NCI-H1694 treated with DMSO at 0.1 percent for 48 hours (cell line): ENCODE results near the gene CYP3A7.
"Not testable (repeated sequence)": the region's sequence is repeated elsewhere in the genome, so short reads cannot be mapped to it uniquely, and the experiment has no call there.

Experiments used
- DNase-seq: peaks from one replicate; lab custom pipeline; 2025; lab: John Stamatoyannopoulos, UW

CYP3A7 gene

DNA sequence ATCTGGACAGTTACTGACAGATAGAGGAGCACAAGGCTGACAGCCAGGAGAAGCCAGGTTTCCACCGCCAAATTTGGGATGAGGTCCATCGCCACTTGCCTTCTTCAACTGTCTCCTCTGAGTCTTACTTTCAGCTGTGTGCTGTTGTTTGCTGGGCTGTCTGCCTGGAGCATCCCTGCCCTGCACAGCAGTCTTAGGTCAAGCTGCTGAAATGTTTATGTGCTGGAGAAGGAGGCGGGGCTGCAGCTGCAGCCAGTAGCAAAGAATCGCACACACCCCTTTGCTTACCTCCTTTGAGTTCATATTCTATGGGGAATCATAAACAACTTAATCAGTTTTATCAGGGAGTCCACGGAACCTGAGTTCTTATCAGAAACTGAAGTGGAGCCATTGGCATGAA is 35.0 kb downstream of the CYP3A7 start:
- DNase-seq: no peak

DNA sequence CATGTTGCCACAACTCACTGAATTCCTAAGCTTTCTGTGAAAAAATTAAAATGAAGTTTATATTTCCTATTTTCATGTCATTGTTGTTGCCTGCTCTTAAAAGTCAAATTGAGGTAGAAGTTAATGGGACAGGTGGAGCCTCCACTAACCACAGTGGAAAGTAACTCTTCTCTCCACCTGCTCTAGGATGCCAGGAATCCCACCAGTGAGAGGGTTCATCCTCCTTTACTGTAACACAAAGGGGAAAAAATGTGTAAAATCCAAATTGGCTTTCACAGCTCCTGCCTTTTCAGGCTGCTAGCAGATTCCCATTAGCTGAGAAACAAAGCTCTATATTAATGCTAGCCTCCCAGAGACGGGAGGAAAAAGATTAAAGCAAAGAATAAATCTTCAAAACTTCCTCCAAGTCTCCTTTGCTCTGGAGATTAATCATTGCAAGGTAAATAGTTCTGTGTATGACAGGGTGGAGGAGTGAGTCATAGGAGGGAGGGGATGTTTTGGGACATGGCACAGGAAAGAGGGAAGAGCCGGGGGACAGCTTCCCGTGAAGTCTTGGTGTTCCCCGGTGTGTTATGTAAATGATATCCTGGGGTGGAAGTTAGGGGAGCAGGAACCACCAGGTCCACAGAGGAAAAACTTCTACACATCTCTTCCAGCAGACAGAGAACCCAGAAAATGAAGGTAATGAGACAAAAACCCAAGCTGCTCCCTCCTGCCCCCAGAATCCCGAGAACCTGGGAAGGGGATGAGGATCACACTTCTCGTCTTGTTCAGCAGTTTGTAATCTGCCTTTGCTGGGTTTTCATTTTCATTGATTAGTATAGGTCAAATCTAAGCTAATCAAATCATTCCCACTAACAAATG is 35.9 kb downstream of the CYP3A7 start:
- DNase-seq: not testable (repeated sequence)

- DNase-seq: no peak
Observed at GRCh38 chr7:99694912-99695304, 40.1 kb downstream of the CYP3A7 start.

GRCh38 chr7:99694201-99694911 is 40.6 kb downstream of the CYP3A7 start:
- DNase-seq: no peak

DNA sequence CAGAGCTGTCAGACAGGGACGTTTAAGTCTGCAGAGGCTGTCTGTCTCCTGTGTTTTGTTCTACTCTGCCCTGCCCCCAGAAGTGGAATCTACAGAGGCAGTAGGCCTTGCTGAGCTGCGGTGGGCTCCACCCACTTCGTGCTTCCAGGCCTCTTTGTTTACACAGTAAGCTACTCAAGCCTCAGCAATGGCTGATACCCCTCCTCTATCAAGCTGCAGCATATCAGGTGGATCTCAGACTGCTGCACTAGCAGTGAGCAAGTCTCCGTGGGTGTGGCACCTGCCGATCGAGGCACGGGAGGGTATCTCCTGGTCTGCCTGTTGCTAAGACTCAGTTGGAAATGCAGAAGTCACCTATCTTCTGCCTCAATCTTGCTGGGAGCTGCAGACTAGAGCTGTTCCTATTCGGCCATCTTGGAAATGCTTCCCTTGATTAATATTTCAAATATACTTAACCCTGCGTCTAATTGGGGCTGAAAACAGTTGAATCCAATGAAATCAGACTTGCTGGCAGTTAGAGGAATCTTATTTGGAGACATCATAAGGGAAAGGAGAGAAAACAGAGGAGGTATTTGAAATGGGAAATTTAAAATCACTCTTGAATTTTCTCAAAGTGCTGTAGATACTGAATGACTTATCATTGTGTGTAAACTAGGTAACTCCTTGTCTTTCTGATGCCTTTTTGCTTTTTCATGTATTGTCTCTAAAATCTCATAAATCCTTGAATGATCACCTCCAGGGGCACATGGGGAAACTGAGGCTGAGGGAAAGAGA is 41.4 kb downstream of the CYP3A7 start:
- no peak for DNase-seq

- no peak for DNase-seq
Observed at GRCh38 chr7:99693100-99693426, 41.9 kb downstream of the CYP3A7 start.

GRCh38 chr7:99692563-99692962 is 42.4 kb downstream of the CYP3A7 start:
- not testable (repeated sequence) for DNase-seq

GRCh38 chr7:99691658-99692057 is 43.3 kb downstream of the CYP3A7 start:
- not testable (repeated sequence) for DNase-seq

GRCh38 chr7:99690918-99691317 is 44.1 kb downstream of the CYP3A7 start:
- not testable (repeated sequence) for DNase-seq

DNA sequence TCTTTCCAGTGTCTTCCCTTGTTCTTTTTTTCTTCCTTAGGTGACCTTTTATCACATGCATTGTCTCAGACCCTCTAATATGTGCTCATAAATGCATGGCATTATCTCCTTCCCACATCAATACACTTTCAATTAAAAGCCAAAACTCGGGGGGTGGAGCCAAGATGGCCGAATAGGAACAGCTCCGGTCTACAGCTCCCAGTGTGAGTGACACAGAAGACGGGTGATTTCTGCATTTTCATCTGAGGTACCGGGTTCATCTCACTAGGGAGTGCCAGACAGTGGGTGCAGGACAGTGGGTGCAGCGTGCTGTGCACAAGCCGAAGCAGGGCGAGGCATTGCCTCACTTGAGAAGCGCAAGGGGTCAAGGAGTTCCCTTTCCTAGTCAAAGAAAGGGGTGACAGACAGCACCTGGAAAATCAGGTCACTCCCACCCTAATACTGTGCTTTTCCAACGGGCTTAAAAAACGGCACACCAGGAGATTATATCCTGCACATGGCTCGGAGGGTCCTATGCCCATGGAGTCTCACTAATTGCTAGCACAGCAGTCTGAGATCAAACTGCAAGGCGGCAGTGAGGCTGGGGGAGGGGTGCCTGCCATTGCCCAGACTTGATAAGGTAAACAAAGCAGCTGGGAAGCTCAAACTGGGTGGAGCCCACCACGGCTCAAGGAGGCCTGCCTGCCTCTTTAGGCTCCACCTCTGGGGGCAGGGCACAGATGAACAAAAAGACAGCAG is 49.0 kb downstream of the CYP3A7 start:
- not testable (repeated sequence) for DNase-seq

GRCh38 chr7:99685129-99685758 is 49.8 kb downstream of the CYP3A7 start:
- DNase-seq: no peak

DNA sequence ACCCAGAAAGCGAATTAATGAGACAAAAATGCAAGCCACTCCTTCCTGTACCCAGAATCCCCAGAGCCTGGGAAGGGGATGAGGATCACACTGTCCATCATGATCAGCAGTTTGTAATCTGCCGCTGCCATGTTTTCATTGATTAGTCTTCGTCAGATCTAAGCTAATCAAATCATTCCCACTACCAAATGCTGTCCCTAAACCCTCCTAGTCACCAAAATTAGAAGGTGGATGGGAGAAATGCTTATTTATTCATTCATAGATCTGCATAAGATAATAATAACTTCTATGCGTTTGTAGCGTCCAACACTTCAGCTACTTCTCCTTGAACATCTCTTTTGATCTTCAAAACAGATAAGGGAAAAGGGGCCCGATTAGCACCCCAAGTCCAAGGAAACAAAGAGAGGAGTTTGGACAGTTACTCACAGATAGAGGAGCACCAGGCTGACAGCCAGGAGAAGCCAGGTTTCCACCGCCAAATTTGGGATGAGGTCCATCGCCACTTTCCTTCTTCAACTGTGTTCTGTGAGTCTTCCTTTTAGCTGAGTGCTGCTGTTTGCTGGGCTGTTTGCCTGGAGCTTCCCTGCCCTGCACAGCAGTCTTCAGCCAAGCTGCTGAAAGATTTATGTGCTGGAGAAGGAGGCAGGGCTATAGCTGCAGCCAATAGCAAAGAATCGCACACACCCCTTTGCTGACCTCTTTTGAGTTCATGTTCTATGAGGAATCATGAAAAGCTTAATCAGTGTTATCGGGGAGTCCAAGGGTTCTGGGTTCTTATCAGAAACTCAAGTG is 55.4 kb downstream of the CYP3A7 start, which contains the start of gene CYP3A5:
Gene CYP3A5, minus strand, starts transcription at position 597 of the 792 bp plus-strand sequence. Its CDS starts 100 bp downstream, at position 497.
- no peak for DNase-seq

GRCh38 chr7:99679032-99679399 is 56.0 kb downstream of the CYP3A7 start:
- no peak for DNase-seq

DNA sequence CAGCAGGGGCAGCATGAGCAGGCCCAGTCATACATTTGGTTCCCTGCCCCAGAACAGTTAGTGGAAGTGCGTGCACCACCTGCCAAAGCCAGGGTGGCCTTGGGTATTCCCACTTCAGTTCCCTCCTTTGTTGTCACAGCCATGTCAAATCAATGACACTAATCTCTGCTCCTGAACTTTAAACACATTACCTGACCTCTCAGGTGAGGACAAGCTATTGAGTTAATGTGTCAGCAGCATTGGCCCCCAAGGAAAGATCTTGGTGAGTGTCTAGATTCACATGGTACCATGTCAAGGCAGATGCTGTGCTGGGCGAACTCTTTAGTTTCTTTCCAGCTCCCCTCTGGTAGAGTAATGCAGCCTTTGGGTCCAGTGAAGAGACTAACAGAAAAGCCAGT is 57.3 kb downstream of the CYP3A7 start:
- no peak for DNase-seq

DNA sequence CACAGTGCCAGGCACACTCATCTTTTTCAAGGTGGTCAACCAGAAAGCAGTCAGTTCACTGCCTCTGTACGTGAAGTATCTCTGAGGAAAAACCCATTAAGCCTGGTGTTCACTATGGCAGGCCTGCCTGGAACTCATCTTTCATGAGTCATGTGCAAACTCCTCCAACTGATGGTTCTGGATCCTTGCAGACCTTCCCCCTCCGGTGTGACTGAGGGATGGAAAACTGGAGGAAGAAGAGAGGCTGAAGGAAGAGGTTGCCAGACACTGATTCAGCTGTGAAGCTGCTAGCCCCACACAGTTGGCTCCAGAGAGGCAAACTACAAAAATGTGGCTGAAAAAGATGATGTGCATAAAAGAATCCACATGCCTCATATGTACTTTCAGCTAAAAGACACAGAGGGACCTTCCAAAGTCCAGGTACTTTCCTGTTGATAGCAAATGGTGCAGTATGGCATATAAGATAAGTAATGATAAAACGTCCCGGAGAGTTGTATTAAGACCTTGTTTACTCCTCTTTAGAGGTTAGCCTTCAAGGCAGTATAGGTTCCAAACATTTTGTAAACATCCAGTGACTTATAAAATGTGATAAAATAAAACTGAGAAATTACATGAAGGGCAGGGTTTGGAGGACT is 57.9 kb downstream of the CYP3A7 start:
- DNase-seq: no peak

DNA sequence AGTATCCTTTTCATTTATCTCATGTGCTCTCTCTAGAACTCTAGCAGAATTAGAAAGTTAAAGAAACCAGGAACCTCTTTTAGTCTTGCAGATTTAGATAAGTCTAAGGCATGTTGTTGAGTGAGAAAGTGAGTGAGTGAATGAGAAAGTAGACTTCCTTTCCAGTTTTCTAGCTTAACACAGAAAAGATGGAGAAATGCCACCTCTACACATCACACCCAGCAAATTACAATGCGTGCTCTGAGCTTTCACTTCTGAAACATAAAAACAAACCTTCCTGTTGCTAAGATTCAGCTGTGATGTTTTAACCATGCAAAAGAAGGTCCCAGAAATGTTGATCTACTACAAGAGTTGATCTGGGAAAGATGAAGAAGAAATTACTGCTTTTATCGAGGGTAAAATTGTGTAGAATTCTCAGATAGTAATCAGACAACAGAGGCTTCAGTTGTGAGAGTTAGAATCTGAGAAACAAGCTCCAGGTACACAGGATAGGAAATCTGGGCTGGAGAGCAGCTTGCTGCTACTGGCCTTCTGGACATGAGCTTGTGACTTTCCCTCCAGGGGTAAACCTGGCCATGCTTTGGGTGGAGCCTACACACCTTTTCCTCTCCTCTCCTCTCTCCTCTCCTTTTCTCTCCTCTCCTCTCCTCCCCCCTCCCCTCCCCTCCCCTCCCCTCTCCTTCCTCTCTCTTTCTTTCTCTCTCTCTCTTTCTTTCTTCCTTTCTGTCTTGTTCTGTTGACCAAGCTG is 59.8 kb downstream of the CYP3A7 start:
- no peak for DNase-seq

DNA sequence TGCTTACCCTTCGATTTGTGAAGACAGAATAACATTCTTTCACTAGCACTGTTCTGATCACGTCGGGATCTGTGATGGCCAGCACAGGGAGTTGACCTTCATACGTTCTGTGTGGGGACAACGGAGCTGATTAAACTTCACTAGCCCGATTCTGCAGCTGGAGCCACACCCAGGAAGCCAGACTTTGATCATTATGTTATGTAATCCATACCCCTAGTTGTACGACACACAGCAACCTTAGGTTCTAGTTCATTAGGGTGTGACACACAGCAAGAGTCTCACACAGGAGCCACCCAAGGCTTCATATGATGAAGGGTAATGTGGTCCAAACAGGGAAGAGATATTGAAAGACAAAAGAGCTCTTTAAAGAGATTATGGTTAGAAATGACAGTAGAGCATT is 62.4 kb downstream of the CYP3A7 start:
- no peak for DNase-seq

GRCh38 chr7:99669782-99670181 is 65.2 kb downstream of the CYP3A7 start:
- DNase-seq: no peak

DNA sequence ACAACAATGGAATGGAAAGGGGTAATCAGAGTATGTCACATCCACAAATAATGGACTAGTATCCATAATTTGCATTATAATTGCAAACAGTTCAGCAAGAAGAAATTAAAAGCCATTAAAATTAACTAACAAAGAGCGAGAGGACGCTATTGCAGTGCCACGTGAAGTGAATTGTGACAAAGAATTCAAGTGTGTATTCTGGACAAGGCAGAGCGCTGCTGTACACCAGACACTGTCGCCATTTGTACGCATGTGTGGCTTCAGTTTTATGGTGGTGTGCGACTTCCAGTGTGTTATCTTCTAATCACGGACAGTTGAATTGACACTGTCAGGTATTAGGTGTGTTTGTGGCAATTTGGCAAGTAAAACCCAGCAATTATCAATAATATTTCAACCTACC is 66.5 kb downstream of the CYP3A7 start:
- DNase-seq: no peak
